GM21526 (cell line): Measurements from ENCODE around the gene CDC42EP1.
"Not testable (repeated sequence)": the region's sequence is repeated elsewhere in the genome, so short reads cannot be mapped to it uniquely, and the experiment has no call there.

Experiments used
- ATAC-seq: cut with Tn5 transposase; IDR thresholded peaks from one replicate; pipeline ENCODE4 v1.9.1; 2021; ENCODE audit warnings: moderate library complexity; ENCODE audit not compliant: unreplicated experiment, low FRiP score

CDC42EP1 gene, protein sequence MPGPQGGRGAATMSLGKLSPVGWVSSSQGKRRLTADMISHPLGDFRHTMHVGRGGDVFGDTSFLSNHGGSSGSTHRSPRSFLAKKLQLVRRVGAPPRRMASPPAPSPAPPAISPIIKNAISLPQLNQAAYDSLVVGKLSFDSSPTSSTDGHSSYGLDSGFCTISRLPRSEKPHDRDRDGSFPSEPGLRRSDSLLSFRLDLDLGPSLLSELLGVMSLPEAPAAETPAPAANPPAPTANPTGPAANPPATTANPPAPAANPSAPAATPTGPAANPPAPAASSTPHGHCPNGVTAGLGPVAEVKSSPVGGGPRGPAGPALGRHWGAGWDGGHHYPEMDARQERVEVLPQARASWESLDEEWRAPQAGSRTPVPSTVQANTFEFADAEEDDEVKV

DNA sequence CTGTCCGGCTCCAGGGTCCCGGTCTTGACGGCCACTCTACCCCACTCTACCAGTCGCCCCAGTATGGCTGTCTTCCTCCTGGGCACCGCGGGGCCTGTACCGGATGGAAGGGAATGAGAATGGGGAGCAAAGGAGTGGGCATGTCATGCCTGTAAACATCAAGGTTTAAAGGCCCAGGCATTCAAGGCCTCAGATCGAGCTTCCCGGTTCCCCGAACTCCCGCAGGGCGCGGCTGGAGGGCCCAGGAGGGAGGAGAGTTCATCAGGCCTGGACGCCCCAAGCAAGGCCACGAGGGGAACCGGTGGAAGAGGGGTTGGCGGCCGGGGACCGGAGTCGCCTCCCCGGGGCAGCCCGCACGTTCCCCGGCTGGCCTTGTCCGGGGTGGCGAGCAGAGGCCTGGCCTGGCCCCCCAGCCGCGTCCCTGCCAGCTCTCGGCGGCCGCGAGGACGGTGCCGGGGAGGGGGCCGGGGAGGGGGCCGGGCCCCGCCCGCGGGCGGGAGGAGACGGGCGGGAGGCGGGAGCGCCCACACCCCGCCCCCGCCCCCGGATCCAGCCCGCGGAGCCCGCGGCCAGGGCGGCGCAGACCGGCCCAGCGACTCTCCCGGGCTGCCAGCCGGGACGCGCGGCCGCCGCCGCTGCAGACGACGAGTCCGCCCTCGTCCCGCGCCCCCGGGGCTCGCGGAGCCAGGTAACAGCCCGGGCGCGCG, at the start of gene CDC42EP1:
Gene CDC42EP1 (plus strand): TSS at position 580 of the 707 bp plus-strand sequence. CDS start 5,870 bp downstream, outside the sequence.
- no peak for ATAC-seq

DNA sequence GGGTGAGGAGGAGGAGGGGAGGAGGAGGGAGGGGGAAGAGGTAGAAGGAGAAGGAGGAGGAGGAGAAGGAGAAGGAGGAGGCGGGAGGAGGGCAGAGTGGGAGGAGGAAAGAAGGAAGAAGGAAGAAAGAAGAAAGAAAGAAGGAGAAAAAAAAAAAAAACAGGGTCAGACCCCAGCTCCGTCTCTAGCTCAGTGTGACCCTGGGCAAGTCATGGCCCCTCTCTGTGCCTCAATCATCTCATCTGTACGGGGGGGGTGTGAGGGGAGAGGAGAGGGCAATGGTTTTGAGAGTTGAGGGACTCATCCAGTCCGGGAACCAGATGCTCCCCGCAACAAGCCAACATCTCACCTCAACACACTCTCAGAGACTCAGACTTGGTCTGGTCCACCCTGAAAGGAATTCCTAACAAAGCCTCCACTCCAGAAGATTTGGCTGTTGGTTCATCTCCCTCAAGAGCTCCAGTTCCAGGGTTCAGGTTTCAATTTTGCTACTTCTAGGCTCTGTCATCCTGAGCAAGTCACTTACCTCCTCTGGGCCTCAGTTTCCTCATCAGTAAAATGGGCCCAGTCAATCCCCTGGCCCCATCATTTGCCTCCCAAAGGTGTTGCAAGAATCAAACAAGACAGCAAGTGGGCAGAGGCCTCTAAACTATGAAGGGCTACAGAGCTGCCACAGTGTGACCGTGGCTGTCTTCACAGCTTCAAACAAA, 48.7 kb upstream of the CDC42EP1 start:
- ATAC-seq = no peak

DNA sequence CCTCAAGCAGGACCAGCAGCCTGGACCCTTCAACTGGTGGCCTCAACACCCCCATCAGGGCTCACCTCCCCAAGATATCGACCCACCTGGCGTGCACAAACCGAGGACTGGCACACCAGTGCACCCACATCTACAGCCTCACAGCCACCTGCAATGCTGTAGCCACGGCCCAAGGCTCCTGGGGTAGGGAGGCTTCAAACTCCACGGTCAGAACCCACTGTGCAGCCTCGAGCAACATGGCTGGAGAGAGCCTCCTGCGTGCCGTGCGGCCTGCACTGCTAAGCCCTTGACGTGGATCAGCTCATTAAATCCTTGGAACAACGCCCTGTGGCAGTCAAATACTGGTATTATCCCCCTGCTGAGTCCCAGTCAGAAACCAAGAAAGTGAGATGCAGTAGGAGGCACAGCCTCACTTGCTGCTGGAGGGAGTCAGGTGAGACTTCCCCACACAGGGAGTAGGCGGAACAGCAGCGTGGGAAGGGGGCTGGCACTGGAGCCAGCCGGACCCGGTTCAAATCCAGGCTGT, 45.7 kb upstream of the CDC42EP1 start:
- ATAC-seq = no peak

DNA sequence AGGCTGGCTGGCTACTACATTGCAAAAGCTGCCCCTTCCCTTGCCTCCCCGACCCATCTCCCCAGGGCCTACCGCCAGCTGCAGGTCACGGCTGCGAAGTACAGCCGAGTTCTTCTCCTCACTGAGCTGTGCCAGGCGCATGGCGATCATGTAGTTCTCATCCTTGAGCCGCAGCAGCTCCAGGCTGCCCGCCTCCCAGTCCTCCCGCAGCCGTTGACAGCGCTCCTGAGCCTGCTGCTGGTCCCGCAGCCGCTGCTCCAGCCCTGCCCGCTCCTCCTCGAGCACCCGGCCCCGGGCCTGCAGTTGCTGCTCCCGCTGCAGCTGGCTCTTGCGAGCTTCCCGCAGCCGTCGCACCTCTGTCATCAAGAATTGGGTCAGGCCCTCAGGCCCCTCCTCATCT, 44.4 kb upstream of the CDC42EP1 start:
- no peak for ATAC-seq

DNA sequence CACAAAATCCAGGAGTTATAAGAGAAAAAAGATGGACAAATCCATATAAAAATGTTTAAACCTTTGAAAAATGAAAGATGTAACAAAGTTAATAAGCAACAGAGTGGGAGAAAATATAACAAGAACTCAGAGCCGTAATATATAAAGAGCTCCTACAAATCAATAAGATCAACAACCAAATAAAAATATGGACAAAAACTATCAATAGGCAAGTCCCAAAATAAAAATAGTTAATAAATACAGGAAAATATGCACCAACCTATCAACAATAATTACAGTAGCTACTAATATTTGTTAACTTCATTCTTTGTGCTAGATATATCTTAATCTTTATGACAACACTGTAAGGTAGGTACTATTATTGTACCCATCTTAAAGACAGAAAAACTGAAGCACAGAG, 43.8 kb upstream of the CDC42EP1 start:
- ATAC-seq = no peak

DNA sequence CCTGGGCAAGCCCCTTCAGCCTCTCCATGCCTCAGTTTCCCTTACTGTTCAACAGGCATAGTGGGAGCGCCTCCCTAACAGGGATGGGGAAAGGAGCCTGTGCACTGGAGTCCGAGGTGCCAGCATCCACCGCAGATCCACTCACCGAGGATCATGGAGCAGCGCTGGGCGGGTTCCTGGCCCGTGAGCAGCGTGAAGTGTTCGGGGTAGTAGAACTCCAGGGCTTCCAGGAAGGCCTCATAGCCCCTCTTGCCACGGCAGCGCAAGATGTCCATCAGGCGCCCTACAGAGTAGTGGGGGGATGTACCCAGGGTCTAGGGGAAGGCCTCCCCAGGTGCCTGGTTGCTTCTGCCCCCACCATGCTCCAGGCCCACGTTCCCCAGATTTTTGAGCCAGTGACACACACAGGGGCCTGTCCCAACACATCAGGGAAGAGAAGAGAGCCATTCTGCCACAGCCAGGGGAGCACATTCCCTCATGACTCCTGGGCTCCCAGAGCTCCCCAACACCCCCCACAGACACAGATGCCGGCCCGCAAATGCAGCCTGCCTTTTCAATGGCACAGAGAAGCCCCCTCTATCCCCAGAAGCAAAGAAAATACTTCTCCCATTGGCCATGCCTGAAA, 42.3 kb upstream of the CDC42EP1 start:
- no peak for ATAC-seq

DNA sequence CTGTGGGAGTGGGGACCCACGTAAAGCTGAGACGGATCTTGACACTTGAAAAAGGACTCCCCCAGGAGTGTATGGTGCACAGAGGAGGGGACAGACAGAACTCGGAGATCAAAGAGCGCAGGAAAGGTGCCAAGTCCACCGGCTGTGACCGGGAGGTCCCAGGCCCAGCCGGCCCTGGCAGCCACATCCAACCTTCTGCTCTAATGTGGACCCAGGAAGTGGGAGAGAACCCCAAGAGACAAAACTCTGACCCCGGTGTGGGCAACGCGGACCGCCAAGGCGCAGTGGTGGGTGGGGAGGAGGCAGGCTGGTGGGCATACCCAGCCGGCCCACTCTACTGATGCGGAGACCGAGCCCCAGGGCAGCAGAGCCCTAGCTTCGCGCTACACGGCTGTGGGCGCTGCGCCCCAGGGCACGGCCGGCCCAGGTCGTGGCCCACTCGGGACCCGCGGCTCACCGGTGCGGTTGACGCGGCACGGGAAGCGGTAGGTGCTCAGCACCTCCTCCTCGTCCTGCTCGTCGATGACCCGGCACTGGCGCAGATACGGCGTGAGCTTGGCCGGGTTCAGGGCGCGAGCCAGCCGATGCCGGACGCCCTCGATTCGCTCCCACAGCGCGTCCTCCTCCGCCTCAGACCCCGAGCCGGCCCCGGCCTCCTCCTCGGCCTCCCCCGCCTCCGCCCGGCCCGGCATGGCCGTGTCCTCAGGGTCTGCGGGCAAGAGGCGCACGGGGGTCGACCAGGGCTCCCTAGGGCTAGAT, 41.6 kb upstream of the CDC42EP1 start:
- no peak for ATAC-seq

DNA sequence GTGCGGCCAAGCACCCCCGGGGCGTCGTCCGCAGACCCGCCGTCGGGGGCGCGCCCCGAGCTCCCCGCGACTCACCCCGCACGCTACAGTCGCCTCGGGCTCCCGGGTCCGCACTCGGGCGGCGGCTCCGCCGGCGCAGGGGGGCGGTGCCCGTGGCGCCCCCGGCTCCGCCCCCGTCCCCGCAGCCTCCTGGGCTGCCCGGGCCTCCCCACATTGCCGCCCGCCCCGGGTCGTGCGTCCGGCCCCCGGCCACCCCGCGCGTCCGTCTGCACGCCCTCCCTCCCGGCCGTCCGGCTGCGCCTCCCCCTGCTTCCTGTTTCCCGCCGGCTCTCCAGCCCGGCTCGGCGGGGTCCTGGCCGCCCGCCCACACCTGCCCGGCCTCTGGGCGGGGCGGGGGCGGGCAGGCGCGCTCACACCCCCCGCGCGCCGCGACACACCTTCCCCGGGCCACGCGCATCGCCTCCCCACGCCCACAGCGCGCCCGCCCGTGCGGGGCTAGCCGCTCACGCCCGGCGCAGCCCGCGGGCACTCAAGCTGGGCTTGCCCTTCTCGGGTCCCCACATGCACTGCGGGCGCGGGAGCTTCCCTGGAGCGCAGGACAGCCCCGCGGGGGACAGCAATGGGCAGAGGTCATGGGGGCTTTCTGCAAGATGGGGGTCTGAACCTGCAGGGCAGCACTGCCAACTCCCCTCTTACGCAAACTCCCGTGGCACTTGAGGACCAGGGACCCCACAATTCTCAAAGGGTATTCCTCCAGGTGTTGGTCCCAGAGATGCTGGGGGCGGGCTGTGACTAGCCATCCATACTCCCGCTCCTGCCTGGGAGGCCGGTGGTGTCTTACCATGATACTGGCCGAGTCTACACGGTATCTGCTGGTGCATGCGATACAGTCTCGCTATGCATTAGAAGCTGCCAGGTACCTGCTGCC, 40.7 kb upstream of the CDC42EP1 start, which contains the start of gene CARD10:
Gene CARD10 (minus strand): TSS at position 148 of the 928 bp plus-strand sequence. CDS start 215 bp downstream, outside the sequence.
- no peak for ATAC-seq

DNA sequence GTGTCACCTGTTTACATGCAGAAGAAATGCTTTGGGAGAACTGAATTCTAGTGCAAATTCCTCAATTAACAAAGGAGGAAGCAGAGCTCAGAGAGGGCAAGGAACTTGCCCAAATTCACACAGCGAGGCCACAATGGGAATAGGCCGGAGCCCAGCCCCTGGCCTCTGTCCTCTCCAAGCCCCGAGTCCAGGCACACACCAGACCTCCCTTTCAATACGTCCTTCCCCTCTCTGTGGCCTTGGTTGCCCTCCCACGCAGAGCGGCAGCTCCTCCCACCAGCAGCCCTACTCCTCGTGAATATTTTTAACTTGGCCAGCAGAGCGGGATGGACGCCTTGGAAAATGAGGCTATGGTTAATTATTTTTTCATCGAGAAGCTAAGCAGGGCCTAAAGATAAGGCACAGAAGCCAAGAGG, 39.5 kb upstream of the CDC42EP1 start:
- no peak for ATAC-seq

DNA sequence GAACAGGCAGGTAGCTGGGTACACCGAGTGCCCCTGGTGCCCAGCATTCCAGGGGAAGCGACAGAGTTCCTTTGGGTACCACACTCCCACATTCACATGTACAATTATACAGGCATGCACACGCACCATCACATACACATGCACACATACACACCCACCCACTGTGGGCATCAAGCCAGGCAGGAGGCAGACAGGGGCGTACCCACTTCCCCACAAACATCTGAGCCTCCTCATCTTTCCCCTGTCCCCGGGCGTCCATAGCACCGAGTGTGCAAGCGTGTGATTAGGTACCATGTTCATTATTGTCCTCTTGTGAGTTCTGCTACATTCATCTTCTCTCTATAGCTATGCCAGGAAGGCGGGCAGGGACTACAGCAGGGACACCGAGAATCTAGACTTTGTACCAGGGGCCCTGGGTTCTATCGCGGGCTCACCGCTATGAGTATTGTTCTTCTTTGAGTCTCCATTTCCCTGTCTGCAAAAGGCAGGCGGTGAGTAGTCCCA, 39.0 kb upstream of the CDC42EP1 start:
- no peak for ATAC-seq

DNA sequence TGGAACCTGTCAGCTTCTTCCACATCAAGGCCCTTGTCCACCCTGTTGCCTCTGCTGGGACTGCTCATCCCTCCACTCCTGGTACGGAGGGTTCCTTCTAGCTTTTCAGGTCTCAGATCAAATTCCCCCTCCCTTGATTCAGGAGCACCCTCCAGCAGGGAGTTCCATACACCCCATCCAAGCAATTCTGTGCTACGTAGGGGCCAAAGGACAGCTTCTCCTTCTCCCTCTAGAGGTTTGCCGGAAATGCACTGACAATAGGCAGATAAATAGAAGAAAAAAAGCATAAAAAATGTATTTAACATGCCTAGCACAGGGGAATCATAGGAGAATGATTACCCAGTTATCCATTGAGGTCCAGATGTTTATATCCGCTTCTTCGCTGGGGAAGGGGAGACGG, 37.8 kb upstream of the CDC42EP1 start:
- ATAC-seq = no peak

DNA sequence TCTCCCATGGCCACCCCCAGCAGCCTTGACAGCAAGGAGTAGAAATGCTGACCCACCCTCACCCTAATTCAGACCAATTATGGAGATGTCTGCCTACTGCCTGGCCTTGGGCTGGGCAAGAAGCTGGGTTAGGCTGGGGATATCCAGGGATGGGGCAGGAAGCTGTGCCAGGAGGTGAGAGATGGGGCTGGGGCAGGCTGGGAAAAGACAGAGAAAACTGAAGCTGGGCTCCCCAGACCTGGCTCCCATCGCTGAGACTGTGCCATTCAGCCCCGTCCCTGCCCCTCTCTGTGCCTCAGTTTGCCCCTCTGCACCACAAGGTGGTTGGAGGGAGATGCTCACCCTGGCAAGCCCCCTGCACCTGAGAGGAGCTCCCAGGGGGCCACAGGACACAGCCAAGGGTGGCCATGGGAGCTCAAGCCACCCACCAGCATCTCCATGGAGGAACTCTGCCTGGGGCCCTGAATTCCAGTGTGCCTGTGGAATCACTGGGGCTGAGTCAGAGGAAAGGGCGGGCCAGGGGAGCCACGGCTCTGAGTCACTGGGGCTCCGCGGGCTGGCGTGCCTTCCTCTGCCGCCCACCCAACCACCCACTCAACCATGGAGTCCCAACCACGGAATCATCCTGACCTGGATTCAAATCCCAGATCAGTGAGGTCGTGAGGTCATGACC, 35.1 kb upstream of the CDC42EP1 start:
- no peak for ATAC-seq

DNA sequence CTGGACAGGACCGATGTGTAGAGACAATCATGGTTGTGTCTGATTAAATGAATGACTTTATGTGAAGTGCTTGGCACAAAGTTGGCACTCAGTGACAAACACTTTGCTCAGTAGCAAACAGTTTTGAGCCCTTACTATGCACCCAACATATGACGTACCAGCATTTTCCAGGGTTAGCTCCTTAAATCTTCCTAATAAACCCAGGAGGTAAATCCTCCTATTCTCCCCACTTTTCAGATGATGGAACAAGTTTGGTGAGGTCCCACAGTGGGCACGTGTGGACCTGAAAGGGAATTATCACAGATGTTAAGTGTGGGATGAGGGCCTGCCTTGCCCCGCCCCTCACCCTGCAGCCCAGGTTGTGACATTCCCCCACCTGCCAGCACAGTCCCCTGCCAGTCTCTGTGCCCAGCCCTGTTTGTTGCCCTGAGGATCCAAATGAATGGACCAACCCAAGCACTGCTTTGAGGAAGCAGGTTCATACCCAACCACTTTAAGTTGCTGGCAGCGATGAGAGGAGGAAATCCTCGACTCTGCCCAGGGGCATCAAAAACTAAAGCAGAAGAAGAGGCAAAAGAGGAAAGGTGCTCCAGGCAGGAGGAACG, 34.4 kb upstream of the CDC42EP1 start:
- no peak for ATAC-seq

DNA sequence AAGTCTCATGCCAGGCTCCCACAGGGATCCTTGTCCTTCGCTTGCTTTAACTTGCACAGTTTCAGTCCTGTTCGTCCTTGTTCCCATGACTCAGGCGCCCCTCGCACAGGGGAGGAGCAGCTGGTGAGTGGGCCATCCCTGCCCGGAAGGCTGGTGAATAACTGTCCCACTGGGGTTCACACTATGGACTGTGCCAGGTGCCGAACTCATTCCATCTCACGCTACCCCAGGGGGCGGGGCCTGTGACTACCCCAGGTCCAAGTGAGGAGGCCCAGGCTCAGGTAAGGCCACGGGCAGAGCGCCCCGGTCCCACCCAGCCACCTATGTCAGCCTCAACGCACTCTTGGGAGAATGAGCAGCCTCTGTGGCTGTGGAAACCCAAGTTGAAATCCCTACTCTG, 33.9 kb upstream of the CDC42EP1 start:
- no peak for ATAC-seq

DNA sequence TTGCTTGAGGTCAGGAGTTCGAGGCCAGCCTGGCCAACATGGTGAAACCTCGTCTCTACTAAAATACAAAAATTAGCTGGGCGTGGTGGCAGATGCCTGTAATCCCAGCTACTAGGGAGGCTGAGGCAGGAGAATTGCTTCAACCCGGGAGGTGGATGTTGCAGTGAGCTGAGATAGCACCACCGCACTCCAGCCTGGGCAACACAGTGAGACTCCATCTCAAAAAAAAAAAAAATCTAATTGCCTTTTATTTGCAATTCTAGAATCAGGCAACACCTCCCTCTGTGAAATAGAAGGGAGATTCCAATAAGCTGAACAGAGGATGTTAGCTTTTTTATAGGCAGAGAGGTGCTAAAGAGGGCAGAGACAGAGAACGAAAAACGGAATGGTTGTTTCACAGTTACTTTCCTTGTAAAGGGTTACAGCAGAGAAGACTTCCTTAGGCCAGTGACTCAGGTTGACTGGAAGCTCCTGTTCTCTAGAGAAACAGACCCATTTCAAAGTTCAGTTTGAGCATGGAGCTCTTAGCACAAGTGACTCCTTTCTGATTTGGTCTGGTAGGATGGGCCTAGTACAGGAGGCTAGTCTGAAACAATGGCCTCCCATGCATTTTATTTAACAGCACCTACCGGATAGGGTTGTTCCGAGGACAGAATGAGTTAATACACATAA, 33.1 kb upstream of the CDC42EP1 start:
- not testable (repeated sequence) for ATAC-seq

DNA sequence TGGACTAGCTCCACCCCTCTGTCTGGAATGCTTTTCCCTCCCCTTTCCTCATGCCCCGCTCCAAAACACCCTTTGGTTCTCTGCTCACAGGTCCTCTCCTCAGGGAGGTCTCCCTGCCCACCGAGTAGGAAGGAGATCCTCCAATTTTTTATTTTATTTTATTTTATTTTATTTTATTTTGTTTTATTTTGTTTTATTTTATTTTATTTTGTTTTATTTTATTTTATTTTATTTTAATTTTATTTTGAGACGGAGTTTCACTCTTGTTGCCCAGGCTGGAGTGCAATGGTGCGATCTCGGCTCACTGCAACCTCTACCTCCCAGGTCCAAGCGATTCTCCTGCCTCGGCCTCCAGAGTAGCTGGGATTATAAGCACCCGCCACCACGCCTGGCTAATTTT, 32.3 kb upstream of the CDC42EP1 start:
- not testable (repeated sequence) for ATAC-seq
